GM19397 (cell line): ENCODE measurements around the gene EFNA3.

Source experiments
- ATAC-seq: cut with Tn5 transposase; IDR thresholded peaks from one replicate; pipeline ENCODE4 v1.9.1; 2021; ENCODE audit warnings: mild to moderate bottlenecking, moderate library complexity; ENCODE audit not compliant: unreplicated experiment

The EFNA3 gene

DNA sequence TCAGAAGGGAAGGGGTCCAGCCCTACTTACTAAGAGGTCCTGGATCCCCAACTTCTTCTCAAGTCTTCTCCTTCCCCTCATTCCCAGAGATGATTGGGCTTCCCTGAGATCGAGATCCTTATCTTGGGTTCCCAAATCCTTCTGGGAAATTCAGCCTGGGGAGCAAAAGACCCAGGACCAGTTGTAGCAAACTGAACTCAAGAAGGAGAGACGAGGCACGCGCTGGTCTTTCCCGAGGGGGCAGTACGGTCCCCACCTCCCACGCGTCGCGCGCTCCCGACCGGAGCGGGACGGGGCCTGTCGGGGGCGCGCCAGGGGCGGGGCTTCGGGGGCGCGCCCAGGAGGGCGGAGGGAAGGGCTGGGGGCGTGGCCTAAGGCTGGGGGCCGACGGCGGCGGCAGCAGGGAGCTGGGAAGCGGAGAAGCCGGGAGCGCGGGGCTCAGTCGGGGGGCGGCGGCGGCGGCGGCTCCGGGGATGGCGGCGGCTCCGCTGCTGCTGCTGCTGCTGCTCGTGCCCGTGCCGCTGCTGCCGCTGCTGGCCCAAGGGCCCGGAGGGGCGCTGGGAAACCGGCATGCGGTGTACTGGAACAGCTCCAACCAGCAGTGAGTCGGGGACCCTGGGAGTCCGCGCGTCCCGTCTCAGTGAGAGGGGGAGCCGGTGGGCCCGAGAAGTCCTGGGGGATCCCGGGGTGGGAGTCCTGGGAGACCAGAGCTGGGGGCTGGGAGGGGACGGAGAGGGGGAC is at the start of gene EFNA3:
Gene EFNA3, plus strand, starts transcription at position 369 of the 741 bp plus-strand sequence. Its CDS starts 105 bp downstream, at position 474.
- no peak for ATAC-seq

DNA sequence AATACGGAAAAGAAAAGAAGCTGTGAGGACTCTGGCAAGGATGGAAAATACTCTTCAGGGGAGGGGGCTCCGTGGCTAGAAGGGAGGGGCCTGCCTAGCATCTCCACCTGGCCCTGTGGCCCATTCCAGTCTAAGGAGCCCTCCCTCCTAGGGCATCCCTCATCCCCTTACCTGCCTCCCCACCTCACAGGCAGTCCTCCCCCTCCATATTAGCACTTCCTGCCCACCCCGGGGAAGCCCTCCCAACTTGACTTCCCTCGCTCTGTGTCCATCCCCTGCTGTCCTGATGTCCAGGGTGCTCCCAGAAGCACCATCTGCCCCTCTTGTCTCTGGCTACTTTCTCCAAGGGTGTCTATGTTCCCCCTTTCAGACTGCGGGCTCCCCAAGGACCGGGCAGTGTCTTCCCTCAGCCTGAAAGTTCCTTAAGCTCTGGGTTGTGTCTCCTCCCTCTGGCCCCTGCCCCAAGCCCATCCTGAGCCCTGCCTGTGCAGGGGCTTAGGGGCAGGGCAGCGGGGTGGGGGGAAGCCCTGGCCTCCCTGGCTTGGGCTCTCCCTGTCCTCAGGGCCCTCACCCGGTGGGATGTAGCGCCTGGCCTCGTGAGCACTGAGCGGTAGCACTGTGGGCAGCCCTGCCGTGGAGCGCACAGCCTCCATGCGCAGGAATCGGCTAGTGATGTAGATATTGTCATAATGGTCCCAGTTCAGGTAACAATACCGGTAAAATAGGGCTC is 49.0 kb upstream of the EFNA3 start:
- no peak for ATAC-seq

DNA sequence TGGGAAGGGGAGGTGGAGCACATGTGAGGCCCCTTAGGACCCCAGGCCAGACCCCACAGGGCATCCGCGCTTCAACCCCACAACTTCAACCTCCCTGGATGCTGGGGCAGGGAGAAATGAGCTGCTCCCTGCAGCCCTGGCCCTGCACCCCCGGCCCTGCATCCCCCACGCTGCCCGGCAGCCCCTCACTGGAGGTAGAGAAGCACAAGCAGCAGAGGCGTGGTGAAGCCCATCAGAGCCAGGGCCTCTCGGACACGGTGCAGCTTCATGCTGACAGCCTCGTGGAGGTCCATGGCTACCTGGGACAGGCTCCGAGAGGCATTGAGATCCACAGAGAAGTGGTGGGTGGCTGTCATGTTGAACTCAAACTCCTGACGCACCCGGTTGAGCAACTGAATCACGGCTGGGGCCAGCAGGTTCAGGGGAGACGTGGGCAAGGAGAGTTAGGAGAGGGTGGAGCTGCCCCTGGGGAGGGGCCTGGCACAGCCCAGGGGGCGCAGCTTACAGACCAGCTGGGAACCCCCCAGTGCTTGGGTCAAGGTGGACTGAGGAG is 48.3 kb upstream of the EFNA3 start:
- ATAC-seq, result no peak

DNA sequence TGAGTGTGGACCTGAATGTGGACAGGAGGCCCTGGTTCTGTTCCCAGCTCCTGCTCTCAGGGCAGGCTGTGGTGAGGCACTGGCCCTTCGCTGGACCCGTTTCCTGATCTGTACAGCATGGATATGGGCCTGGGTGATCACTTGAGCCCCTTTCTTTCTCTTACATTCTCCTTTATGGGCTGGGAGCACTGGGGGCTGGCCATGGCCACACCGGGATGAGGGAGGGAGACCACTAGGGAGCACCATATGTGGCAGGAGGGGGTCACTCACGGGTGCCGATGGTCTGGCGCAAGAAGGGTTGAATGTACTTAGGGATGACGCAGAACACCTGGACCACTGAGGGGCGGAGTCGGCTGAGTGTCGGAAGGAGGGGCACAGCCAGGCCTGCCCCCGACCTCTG is 47.7 kb upstream of the EFNA3 start:
- no peak for ATAC-seq

DNA sequence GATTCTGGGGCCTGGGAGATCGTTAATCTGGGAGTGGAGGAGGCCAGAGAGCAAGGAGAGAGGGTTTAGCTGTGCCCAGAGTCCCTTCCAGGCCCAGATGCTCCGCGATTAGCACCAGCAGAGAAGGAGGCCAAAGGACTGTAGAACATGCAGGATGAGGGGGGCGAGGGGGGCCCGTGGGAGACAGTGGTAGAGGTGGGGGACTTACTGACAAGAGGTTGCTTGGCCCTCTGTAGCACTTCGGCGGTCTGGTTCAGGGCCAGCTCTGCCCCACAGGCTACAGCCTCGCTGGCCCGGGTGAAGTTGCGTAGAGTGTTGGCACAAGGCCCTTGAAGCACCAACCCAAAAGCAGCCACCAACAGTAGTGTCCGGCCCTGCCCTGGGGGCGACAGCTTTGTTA is 45.8 kb upstream of the EFNA3 start:
- no peak for ATAC-seq

- ATAC-seq, result no peak
Observed at GRCh38 chr1:155033524-155033923, 45.1 kb upstream of the EFNA3 start, which contains the start of the genes DCST1 and DCST2. Gene DCST1 (plus strand): TSS chr1:155033824. CDS start chr1:155034037, 213 bp downstream. Gene DCST2 (minus strand): TSS chr1:155033781. CDS start chr1:155033701, 80 bp downstream.

DNA sequence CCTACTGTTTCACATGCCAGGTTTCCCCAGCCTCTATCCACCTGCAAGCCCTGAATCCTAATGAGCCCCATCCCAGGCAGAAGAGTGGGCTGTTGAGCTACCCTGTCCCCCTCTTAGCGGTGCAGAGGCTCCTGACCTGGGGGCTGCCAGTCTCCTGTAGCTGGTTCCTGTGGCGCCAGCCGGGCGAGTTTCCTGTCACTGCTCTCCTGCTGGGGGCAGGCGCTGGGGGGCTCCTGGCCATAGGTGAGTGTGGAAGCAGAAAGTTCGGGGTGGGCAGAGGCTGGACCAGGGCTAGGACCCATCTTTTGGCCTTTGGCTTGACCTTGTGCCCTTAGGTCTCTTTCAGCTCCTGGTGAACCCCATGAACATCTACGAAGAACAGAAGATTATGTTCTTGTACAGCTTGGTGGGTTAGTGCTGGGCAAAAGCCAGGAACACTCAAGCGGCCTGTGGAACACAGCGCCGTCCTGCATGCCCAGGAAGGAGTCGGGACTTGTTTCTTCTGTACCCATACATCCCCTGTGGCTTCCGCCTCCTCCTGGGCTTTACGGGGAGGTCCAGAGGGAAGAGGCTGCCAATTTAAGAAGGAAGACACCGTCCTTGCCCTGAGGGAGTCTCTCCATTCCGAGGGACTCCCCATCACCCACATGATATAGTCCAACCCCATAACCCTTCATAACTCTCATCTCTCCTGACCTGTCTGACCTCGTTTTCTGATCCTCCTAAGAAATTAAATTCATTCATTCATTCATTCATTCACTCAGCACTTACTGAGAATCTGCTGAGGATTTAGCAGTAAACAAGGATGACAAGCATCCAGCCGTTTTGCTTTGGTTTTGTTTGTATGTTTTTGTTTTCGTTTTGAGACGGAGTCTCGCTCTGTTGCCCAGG is 44.1 kb upstream of the EFNA3 start:
- ATAC-seq, result no peak

DNA sequence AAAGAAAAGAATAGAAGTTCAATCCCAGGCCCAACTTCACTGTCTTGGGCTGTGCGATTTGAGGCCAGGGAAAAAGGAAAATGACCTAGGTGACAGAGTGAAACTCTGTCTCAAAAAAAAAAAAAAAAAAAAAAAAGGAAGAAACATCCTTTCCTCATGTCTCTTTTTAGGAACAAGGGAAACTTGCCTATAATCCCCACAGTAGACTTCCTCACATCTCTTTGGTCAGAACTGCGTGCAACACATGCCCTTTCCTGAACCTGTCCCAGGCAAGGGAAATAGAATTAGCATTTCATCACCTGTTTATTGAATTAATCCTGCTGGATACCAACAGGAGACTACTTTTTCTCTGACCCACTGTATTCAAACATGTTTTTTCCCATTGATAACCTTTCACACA is 42.7 kb upstream of the EFNA3 start:
- ATAC-seq, result no peak

DNA sequence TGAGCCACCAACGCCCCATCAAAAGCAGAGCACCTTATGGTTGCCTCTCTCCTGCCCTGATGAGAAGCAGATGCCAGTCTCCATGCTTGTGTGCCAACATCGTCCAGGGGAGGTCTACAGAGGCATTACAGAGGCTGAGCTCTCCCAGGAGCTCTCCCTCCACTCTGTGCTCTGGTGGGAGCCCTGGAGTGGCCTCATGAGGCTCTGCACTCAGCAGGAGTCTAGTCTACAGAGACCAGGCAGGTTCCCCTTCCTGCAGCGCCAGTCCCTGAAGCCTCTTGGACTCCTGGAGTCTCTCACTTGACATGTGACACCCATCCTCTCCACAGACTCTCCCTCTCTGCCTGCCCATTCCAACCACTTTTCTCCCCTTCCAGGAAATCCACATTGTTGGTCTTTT is 41.6 kb upstream of the EFNA3 start:
- ATAC-seq, result no peak

DNA sequence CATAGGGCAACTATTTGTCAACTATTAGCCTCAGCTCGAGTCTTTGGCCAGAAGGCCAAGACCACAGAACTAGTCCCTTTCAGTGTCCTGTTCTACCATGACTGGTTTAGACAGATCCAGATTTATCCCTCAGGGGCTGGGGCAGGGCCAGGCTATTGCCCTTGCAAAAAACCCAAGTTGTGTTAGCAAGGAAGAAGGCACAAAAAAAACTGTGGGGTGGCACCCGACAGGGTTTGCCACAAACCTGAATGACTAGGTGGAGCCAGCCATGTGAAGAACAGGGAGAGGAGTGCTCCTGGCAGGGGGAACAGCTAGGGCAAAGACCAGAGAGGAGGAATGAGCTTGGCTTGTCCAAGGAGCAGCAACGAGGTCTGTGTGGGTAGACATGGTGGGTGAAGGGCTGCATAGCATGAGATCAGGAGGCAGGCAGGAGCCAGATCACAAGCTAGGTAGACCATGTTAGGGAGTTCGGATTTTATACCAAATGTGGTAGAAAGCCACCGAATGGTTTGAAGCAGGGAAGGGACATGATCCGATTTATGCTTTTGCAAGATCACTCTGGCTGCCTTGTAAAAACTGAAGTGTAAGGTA is 40.7 kb upstream of the EFNA3 start:
- no peak for ATAC-seq

GRCh38 chr1:155038602-155039307 is 39.9 kb upstream of the EFNA3 start:
- no peak for ATAC-seq

- no peak for ATAC-seq
Observed at GRCh38 chr1:155039308-155039669, 39.3 kb upstream of the EFNA3 start.

DNA sequence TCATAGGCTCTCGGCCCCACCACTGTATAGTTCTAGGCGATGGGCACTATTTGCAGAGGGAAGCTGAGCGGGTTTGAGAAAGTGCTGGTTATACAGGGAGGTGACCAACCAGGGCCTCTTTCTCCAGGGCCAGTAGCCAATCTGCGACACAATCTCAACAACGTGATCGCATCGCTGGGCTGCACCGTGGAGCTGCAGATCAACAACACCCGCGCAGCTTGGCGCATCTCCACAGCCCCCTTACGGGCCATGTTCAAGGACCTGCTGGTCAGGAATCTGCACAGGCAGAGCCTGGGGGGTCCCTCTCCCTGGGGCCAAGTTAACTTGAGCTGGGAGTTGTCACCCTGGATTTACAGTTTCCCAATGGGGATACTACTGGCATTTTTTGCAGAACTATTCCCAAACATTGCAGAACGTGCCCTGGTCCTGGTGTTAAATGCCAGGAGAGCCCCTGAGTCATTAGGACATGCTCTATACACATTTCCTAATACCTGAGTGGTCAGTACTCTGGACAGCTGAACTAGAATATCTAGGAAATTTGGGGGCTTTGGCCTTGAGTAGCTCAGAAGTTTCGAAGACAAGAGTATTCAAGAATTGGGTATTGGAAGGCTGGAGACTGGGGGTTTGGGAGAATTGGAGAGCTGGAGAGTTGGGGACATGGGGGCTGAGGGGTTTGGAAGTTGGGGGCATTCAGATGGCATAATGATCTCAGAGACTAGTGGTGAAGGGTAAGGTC is 38.1 kb upstream of the EFNA3 start:
- ATAC-seq, result no peak

- ATAC-seq, result no peak
Observed at GRCh38 chr1:155042789-155043188, 35.8 kb upstream of the EFNA3 start.

GRCh38 chr1:155043301-155043702 is 35.3 kb upstream of the EFNA3 start:
- ATAC-seq, result no peak

- no peak for ATAC-seq
Observed at GRCh38 chr1:155043793-155044192, 34.8 kb upstream of the EFNA3 start.

GRCh38 chr1:155044365-155044764 is 34.3 kb upstream of the EFNA3 start:
- ATAC-seq, result no peak

DNA sequence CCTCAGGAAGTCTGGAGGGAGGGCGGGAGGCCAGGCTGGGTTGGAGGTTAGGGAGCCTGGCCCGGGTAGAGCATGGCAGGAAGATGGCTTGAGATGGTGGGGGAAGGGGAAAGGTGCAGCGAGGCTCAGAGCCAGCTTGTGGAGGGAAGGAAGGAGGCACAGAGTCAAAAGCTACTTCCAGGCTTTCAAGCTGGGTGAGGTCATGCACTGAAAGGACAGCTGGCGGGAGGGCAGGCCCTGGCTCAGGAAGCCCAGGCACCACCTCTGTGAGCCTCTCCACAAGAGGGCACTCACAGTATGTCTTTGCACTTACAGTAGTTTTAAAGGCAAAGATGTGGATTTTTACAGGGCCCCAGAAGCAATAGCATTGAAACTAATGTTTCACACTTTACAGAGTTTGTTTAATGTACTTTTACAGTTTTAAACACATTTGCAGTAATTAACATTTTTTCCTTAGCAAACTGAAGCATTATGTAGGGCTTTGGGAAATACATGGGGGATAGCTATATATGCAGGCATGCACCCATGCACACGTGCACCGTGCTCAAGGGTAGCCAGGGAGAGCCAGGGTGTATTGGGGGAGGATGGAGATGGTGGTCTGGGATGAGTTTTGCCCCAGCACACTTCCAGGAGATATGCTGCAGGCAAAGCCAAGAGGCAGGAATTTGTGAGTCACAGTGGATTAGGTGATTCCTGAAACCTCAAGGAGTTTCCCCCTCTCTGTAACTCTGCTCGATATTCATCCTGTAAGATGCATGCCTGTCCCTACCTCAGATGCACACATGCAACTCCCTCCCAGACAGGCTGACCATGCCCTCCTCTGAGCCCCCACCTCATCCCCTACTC is 33.6 kb upstream of the EFNA3 start:
- ATAC-seq, result no peak
